Gastroesophageal sphincter (tissue), 4 donors: ENCODE results near the gene TEN1. TPM values are rescaled to one million over a fixed set of nuclear protein-coding genes. Genes with fewer than 3 reads are reported as not detected.

Experiments
- ATAC-seq: fragments of 150-250 bp; one replicate; pipeline ENCODE4 v1.9.1; 2016; ENCODE audit warnings: mild to moderate bottlenecking, moderate library complexity
- H3K27ac ChIP-seq, 4 donors: fragments of 200-600 bp; sonication (generic) in 3 of 4; 1 replicate in 3 of 4; 2 replicates in 1 of 4; pipeline ENCODE4 v1.5.1; 2016 to 2019
- H3K27me3 ChIP-seq: fragments of 200-600 bp; sonication (generic); one replicate; pipeline ENCODE4 v1.5.1; 2019
- H3K36me3 ChIP-seq, 2 donors: fragments of 200-600 bp; sonication (generic); one replicate each; pipeline ENCODE4 v1.5.1; 2019; ENCODE audit warnings: control low read depth in 1 of 2
- H3K4me1 ChIP-seq, 3 donors: fragments of 200-600 bp; sonication (generic); 1 replicate in 2 of 3; 2 replicates in 1 of 3; pipeline ENCODE4 v1.5.1; 2016 to 2019; ENCODE audit warnings: control low read depth in 2 of 3
- H3K4me3 ChIP-seq, 2 donors: fragments of 200-600 bp; sonication (generic); one replicate each; pipeline ENCODE4 v1.5.1; 2019; ENCODE audit warnings: mild to moderate bottlenecking in 1 of 2, moderate library complexity in 1 of 2
- H3K9me3 ChIP-seq, 3 donors: fragments of 200-600 bp; sonication (generic); one replicate each; pipeline ENCODE4 v1.5.1; 2017 to 2019; ENCODE audit warnings: control low read depth in 2 of 3
- CTCF ChIP-seq, 4 experiments: fragments of 200-600 bp in 2 of 4; fragments of 450-650 bp in 2 of 4; sonication (generic) in 1 of 4; IDR thresholded peaks; one replicate each; pipeline ENCODE4 v1.5.1; 2017 to 2019; ENCODE audit warnings: antibody characterized with exemption in 4 of 4, mild to moderate bottlenecking in 2 of 4, moderate library complexity in 2 of 4
- EP300 ChIP-seq: sonication (generic); formaldehyde crosslinking; IDR thresholded peaks from one replicate; pipeline ENCODE4 v1.6.1; 2017; ENCODE audit warnings: antibody characterized with exemption, mild to moderate bottlenecking
- POLR2A ChIP-seq, 2 donors: fragments of 450-650 bp; IDR thresholded peaks; one replicate each; pipeline ENCODE4 v1.6.1; 2017; ENCODE audit warnings: antibody characterized with exemption in 2 of 2, mild to moderate bottlenecking in 2 of 2, moderate library complexity in 1 of 2
- POLR2AphosphoS5 ChIP-seq: sonication (generic); formaldehyde crosslinking; IDR thresholded peaks from one replicate; pipeline ENCODE4 v1.6.1; 2017; ENCODE audit warnings: antibody characterized with exemption
- WGBS, 2 donors: methylation state at CpG; one replicate each; pipeline ENCODE4 v1.1.5; 2018; ENCODE audit warnings: low coverage in 1 of 2; 5-methylcytosine and 5-hydroxymethylcytosine counted together
- total RNA-seq, 4 donors: library from RNA; depleted of rRNA; stranded (reverse); fragments of >200 nt; gene quantifications; one replicate each; pipeline ENCODE4 v1.1.0, GENCODE V29; 2016

TEN1 gene
- total RNA-seq, 4 donors from 2014 or later = 6.7 to 12.8 (median 7.9) TPM

DNA sequence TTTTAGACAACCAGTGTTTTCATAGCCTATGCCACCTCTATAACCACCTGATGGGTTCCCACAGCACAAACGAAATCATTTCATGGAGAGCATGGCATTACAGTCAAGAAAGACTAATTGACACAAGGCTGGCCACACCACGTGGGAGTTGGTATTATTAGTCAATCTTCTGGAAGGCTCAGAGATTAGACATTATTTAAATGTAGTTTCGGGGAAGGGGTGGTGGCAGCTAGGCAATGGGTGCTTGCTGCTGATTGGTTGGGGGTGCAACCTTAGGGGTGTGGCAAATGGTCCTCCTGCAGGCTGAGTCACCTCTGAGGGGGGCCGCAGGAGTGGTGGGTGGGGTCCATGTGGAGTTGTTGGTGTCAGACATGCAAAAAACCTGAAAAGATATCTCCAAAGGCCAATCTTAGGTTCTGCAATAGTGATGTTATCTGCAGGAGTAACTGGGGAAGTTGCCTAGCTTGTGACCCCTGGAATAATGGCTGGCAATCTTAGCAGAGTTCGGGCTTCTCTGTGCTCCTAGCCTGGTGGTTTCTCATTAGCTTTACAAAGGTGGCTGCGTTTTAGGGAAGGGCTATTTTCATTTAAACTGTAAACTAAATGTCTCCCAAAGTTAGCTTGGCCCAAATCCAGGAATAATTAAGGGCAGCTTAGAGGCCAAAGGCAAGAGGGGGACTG is 4.6 kb downstream of the TEN1 start:
- TF ChIP-seq POLR2AphosphoS5 (no peak), POLR2A (IDR thresholded peaks at IDR 0.05) (no peak), EP300 (no peak), CTCF (IDR thresholded peaks at IDR 0.05) (no peak)
- H3K27me3 ChIP-seq = no peaks in the 10 kb centered on the region
- H3K36me3 ChIP-seq = no peaks in the 10 kb centered on the region
- ATAC-seq = no peak
- peaks cover 0 to 19% (median 3%) of the 10 kb centered on the region in 3 donors for H3K4me1 ChIP-seq
- no peak overlapping the region for H3K4me3 ChIP-seq
- 45 to 79% methylated on average over 2 to 4 of the region's 6 CpGs for WGBS, 2 donors
- H3K9me3 ChIP-seq = no peaks in the 10 kb centered on the region
- no peak overlapping the region for H3K27ac ChIP-seq

GRCh38 chr17:75985986-75986385 is 6.9 kb downstream of the TEN1 start:
- Histone ChIP-seq H3K27ac (no peak overlapping the region), H3K9me3 (no peaks in the 10 kb centered on the region), H3K4me1 (peaks cover 0 to 7% (median 0%) of the 10 kb centered on the region in 3 donors), H3K36me3 (peaks cover 0 to 11% of the 10 kb centered on the region in 2 donors), H3K4me3 (no peak overlapping the region), H3K27me3 (no peaks in the 10 kb centered on the region)
- WGBS, 2 donors = 88 to 100% methylated on average over 2 to 3 of the region's 4 CpGs
- ATAC-seq = no peak
- TF ChIP-seq EP300 (no peak), POLR2A (IDR thresholded peaks at IDR 0.05) (no peak), CTCF (IDR thresholded peaks at IDR 0.05) (no peak), POLR2AphosphoS5 (no peak)

DNA sequence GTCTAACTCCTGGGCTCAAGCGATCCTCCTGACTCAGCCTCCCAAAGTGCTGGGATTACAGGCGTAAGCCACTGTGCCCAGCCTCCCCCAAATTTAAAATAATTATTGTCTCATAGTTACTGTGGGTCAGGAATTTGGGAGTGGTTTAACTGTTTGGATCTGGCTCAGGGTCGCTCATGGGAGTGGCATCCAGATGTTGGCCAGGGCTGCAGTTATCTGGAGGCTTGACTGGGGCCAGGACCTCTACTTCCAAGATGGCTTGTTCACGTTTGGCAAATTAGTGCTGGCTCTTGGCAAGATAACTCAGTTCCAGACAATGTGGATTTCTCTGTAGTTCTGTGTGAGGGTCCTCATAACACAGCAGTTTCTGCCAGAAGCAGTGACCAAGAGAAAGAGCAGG is 8.0 kb downstream of the TEN1 start:
- peaks cover 0 to 18% of the 10 kb centered on the region in 2 donors for H3K36me3 ChIP-seq
- 50 to 78% methylated on average over 3 of the region's 4 CpGs for WGBS, 2 donors
- TF ChIP-seq POLR2A (IDR thresholded peaks at IDR 0.05) (no peak), CTCF (IDR thresholded peaks at IDR 0.05) (no peak), POLR2AphosphoS5 (no peak), EP300 (no peak)
- no peak overlapping the region for H3K27ac ChIP-seq
- no peak overlapping the region for H3K4me3 ChIP-seq
- H3K27me3 ChIP-seq = no peaks in the 10 kb centered on the region
- H3K9me3 ChIP-seq = no peaks in the 10 kb centered on the region
- ATAC-seq = no peak
- peaks cover 0 to 7% (median 0%) of the 10 kb centered on the region in 3 donors for H3K4me1 ChIP-seq

GRCh38 chr17:75991396-75991795 is 12.4 kb downstream of the TEN1 start:
- TF ChIP-seq CTCF (IDR thresholded peaks at IDR 0.05) (no peak), EP300 (no peak), POLR2AphosphoS5 (no peak), POLR2A (IDR thresholded peaks at IDR 0.05) (no peak)
- Histone ChIP-seq H3K36me3 (peaks cover 0 to 55% of the 10 kb centered on the region in 2 donors), H3K9me3 (no peaks in the 10 kb centered on the region), H3K27ac (no peak overlapping the region), H3K27me3 (no peaks in the 10 kb centered on the region), H3K4me1 (no peaks in the 10 kb centered on the region), H3K4me3 (no peak overlapping the region)
- no peak for ATAC-seq
- WGBS, 2 donors = 80 to 89% methylated on average over 2 to 3 of the region's 9 CpGs

DNA sequence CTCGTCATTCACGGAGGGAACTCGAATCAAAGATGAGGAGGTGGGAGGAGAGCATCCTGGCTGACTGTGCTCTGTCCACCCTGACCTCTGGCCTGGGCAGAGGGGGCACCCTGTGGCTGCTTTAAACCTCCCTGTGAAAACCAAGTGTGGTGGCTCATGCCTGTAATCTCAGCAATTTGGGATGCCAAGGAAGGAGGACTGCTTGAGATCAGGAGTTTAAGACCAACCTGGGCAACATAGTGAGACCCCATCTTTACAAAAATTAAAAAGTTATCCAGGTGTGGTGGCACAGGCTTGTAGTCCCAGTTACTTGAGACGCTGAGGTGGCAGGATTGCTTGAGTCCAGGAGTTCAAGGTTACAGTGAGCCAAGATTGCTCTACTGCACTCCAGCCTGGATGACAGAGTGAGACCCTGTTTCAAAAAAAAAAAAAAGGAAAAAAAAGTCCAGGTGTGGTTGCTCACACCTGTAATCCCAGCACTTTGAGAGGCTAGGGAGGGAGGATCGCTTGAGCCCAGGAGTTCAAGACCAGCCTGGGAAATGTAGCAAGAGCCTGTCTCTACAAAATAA is 15.8 kb downstream of the TEN1 start:
- Histone ChIP-seq H3K27me3 (no peaks in the 10 kb centered on the region), H3K4me1 (peaks cover 0 to 6% (median 0%) of the 10 kb centered on the region in 3 donors), H3K27ac (no peak overlapping the region), H3K4me3 (no peak overlapping the region), H3K36me3 (peaks cover 0 to 53% of the 10 kb centered on the region in 2 donors), H3K9me3 (no peaks in the 10 kb centered on the region)
- WGBS, 2 donors = 92% methylated on average over 1 of the region's 5 CpGs; no CpG with 5 or more reads in 1 of the 2 donors
- no peak for ATAC-seq
- no peak for TF ChIP-seq POLR2AphosphoS5
- no peak for TF ChIP-seq CTCF (IDR thresholded peaks at IDR 0.05)
- TF ChIP-seq POLR2A (IDR thresholded peaks at IDR 0.05) = no peak
- TF ChIP-seq EP300 = no peak
